ENCODE data around the gene DMGDH. TPM values are rescaled to one million over a fixed set of nuclear protein-coding genes. Genes with fewer than 3 reads are reported as not detected.
"Not testable (repeated sequence)": the region's sequence is repeated elsewhere in the genome, so short reads cannot be mapped to it uniquely, and the experiment has no call there.

Gene DMGDH
- total RNA-seq, 1 donor from 2014 or later, result 1.3 TPM

DNA sequence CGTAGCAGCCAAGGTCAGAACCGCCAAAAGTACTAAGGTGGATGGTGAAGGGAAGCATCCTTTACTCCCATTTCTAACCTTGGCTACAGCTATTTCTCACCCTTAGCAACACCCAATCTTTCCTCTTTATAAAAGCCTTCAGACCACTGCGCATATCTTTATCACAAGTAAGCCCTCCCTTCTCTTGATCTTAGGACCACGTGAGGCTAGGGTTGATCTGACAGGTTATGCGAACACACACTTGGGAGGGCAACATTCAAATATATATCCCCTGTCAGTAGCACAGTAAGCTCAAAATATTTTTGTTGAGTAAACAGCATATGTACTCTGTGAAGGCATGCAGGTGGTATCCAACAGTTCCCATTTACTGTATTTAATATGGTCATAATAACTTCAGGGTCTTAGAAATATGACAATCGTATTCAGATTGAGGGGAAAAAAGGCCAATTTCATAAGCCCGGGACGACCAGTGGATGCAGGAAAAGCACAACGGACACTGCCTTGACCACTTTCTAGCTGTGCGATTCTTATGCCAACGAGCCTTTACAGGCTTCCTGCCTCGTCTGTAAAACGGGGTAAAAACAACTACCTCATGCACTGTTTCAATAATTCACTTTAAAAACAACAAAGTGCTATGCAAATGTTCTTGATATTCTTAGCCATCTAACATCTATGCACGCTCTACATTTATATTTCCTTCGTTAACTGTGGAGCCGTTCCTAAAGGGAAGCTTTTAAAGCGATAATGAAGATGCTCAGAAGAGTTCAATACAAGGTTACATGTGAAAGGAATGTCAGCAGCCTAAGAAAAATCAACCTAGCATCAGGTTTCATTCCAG, 85.7 kb downstream of the DMGDH start:
- TF ChIP-seq, protein P1, sequence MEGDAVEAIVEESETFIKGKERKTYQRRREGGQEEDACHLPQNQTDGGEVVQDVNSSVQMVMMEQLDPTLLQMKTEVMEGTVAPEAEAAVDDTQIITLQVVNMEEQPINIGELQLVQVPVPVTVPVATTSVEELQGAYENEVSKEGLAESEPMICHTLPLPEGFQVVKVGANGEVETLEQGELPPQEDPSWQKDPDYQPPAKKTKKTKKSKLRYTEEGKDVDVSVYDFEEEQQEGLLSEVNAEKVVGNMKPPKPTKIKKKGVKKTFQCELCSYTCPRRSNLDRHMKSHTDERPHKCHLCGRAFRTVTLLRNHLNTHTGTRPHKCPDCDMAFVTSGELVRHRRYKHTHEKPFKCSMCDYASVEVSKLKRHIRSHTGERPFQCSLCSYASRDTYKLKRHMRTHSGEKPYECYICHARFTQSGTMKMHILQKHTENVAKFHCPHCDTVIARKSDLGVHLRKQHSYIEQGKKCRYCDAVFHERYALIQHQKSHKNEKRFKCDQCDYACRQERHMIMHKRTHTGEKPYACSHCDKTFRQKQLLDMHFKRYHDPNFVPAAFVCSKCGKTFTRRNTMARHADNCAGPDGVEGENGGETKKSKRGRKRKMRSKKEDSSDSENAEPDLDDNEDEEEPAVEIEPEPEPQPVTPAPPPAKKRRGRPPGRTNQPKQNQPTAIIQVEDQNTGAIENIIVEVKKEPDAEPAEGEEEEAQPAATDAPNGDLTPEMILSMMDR (IDR thresholded peaks at IDR 0.05), result no peak
- no peaks in the 10 kb centered on the region for H3K36me3 ChIP-seq

DNA sequence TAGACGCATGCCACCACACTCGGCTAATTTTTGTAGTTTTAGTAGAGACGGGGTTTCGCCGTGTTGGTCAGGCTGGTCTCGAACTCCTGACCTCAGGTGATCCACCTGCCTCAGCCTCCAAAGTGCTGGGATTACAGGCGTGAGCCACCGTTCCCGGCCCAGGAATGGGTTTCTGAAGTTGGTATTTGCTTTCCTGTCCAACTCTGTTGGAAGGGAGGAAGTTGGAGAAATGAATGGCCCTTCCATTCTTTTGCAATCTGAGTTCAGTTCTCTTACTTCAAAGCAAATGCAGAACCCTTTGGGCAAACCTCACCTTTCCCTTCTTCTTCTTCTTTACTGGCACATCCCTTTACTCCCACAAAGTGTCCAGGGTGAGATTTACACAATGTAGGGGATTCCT, 86.3 kb downstream of the DMGDH start:
- DNase-seq; intact Hi-C loops (cut with DNase I); H3K9me3 ChIP-seq; H3K27ac ChIP-seq; H3K36me3 ChIP-seq; H3K27me3 ChIP-seq (ENCODE audit: low read depth); H3K4me3 ChIP-seq; ATAC-seq: not testable (repeated sequence)
- H3K4me1 ChIP-seq, result peaks cover 11% of the 10 kb centered on the region

More for the DNA sequence above, 85.7 kb downstream of the DMGDH start:
- H3K27me3 ChIP-seq (ENCODE audit: low read depth), result no peaks in the 10 kb centered on the region
- no peaks in the 10 kb centered on the region for H3K9me3 ChIP-seq
- DNase-seq (no peak), ATAC-seq (no peak)
- intact Hi-C loops (cut with DNase I), result no loop called here
- H3K4me1 ChIP-seq, result peaks cover 11% of the 10 kb centered on the region
- peak overlapping the region; percentile 98 for H3K27ac ChIP-seq
- H3K4me3 ChIP-seq, result peak overlapping the region; percentile 79

DNA sequence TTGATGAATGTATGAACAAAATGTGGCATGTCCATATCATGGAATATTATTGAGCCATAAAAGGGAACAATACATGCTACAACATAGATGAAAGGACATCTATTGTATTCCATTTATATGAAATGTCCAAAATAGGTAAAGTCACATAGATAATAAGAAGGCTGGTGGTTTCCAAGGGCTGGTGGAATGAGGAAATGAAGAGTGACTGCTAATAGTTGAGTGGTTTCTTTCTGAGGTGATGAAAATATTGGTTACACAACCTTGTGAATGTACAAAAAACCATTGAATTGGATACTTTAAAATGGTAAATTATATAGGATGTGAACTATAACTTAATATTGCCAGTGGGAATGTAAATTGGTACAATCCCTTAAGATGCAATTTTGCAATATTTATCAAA, 89.6 kb downstream of the DMGDH start:
- Histone ChIP-seq H3K4me3 (no peak overlapping the region), H3K27me3 (ENCODE audit: low read depth) (no peaks in the 10 kb centered on the region), H3K9me3 (no peaks in the 10 kb centered on the region), H3K36me3 (no peaks in the 10 kb centered on the region), H3K4me1 (peaks cover 8% of the 10 kb centered on the region), H3K27ac (no peak overlapping the region)
- ATAC-seq (no peak), DNase-seq (no peak)
- intact Hi-C loops (cut with DNase I), result no loop called here
- TF ChIP-seq, protein P1 (IDR thresholded peaks at IDR 0.05), result no peak

DNA sequence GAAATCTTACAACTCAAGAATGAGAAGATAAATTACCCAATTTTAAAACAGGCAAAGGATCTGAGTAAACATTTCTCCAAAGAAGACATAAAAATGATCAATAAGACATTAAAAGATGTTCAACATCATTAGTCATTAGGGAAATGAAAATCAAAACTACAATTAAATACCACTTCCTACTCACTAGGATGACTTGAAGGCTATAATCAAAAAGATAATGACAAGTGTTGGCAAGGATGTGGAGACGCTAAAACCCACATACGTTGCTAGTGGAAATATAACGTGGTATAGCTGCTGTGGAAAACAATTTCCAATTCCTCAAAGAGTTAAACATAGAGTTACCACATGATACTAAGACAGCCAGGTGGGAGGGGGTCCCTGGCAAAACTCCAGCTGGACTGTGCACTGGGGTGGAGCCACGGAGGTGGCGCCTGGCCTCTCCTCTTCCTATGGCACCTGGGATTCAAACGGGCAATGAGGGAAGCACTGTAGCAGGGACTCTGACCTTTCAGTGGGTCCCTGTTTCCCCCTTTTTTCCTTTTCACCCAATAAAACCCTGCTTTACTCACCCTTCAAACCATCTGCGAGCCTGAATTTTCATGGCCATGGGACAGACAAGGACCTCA, 90.2 kb downstream of the DMGDH start:
- Histone ChIP-seq H3K27ac (no peak overlapping the region), H3K9me3 (no peaks in the 10 kb centered on the region), H3K36me3 (no peaks in the 10 kb centered on the region), H3K4me3 (no peak overlapping the region), H3K27me3 (ENCODE audit: low read depth) (no peaks in the 10 kb centered on the region), H3K4me1 (peaks cover 10% of the 10 kb centered on the region)
- TF ChIP-seq, protein P1 (IDR thresholded peaks at IDR 0.05), result no peak
- intact Hi-C loops (cut with DNase I), result no loop called here
- DNase-seq, result no peak
- no peak for ATAC-seq

DNA sequence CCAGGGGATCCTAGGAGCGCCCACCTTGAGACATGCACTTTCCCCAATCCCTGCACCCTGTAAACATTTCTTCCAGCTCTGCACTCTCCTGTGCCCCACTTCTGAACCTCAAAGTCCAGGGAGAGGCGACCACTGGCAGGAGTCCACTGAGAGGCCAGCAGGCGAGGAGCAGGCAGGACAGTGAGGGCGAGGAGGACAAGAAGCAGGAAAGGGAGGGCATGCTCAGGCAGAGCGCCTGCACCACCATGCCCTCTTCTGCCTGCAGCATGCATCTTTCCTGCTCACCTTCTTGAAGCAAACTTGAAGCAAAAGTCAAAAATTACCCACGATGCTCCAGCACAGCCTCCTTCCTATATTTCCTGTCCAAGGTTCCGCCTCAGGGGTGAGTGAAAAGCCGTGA, 94.4 kb downstream of the DMGDH start:
- no peak for DNase-seq
- Histone ChIP-seq H3K4me3 (no peak overlapping the region), H3K9me3 (no peaks in the 10 kb centered on the region), H3K36me3 (no peaks in the 10 kb centered on the region), H3K4me1 (peaks cover 27% of the 10 kb centered on the region), H3K27me3 (ENCODE audit: low read depth) (no peaks in the 10 kb centered on the region), H3K27ac (no peak overlapping the region)
- TF ChIP-seq, protein P1 (IDR thresholded peaks at IDR 0.05), result no peak
- intact Hi-C loops (cut with DNase I), result no loop called here
- no peak for ATAC-seq

DNA sequence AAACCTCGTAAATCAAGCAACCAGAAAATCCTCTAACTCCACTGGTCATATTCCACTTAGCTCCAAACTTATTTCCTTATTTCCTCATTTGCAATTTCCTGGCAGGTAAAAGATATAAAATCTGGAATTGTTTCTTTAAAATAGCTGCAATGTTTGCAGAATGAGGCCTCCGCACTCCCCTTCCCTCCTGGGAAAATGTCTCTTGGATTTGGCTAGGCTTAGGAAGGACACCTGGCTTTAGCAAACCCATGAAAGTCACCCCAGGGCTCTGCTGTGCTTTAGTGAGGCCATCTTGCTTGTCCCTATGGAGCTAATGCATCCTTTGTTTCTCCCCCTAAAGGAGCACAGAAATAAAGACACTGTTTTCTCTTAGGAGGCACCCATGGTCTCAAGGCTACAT, 94.9 kb downstream of the DMGDH start:
- TF ChIP-seq, protein P1 (IDR thresholded peaks at IDR 0.05), result no peak
- no peaks in the 10 kb centered on the region for H3K36me3 ChIP-seq
- no peak for ATAC-seq
- no peak overlapping the region for H3K27ac ChIP-seq
- H3K4me3 ChIP-seq, result no peak overlapping the region
- DNase-seq, result no peak
- peaks cover 27% of the 10 kb centered on the region for H3K4me1 ChIP-seq
- no peaks in the 10 kb centered on the region for H3K9me3 ChIP-seq
- H3K27me3 ChIP-seq (ENCODE audit: low read depth), result no peaks in the 10 kb centered on the region
- intact Hi-C loops (cut with DNase I), result no loop called here
